NCI-H1930 (cell line): ENCODE results near the gene USP10.

ENCODE experiments used
- DNase-seq, 2 experiments: peaks; one replicate each; lab custom pipeline; 2025; lab: John Stamatoyannopoulos, UW

USP10 gene

DNA sequence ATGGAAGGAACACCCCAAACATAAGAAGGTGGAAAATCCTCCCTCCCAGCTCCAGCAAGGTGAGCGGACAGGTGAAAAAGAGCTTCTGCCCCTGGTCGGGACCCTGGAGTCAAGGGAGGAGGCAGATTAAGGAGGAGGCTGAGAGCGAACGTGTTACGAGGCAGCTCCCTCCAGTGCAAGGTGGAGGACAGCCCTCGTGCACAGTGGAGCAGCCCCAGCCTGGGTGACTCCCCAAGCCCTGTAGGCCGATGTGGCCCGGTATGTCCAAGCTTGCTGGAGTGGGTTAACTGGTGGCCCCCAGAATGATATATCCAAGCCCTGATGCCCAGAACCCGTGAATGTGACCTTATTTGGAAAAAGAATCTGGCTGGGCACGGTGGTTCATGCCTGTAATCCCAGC is 104.5 kb downstream of the USP10 start:
- no peak for DNase-seq

DNA sequence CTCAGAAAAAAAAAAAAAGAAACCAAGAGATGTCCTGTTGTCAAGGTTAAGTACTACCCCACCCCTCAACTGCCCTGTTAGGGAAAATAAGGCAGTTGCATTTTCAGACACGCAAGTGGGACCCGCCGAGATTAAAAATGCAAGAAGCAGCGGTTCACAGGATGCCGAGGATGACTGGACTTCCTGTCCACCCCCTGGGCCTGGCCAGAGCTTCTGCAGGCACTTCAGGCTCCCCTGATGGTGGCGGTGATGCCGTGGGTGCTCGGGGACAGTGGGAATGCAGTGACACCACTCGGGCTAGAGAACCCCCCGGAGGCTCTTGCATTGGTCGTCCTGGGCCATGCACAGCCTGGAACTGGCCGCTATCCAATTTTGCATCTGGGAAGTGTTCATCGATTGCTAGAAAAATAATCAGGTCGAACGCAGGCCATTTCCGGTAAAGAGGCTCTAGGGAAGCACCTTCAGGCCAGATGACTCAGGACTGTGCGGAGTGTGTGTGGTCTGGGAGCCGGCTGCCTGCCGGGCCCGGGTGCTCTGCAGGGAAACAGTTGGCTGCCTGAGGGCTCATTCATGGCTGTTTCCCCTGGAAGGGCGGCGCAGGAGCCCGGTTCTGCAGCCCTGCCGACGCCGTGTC is 106.6 kb downstream of the USP10 start:
- no peak for DNase-seq

DNA sequence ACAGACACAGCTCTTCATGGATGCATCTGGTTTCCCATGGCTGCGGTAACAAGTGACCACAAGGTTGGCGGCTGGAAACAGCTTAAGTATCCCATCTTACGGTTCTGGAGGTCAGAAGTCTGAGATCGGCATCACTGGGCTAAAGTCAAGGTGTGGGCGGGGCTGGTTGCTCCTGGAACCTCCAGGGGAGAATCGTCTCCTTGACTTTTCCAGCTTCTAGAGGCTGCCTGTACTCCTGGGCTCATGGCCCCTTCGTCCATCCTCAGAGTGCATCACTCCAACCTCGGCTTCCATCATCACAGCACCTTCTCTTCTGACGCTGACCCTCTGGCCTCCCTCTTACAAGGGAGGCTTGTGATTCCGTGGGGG is 107.1 kb downstream of the USP10 start:
- no peak for DNase-seq

DNA sequence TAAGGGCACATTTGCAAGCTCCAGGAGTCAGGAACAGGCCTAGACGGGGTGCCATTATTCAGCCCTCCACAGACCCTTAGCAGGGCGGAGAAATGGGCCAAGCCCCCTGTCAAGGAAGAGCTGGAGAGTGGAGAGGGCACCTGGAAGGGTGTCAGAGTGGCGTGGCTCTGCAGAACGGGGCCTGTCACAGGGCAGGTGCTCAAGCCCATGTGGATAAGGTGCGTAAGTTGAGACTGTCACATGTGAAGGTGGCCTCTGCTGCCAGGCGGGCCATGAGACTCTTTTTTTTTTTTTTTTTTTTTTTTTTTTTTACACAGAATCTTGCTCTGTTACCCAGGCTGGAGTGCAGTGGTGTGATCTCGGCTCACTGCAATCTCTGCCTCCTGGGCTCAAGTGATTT is 108.0 kb downstream of the USP10 start:
- no peak for DNase-seq

DNA sequence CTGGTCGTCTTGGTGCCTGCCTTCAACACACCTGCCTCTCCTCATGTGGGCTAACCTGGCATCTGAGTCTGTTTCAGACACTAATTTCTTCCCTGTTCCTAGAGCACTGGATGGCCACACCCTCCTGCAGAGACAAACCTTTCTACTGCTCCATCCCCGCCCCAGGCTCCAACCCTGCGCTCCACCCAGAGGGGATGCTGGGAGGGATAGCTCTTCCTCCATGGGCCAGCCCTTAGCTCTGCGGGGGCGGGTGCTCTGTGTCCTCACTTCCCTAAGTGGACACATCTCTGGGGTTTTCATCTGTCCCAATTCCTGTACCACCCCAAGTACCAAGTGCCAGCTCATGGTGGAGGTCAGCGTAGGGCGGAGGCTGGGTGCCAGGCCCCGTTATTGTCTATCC is 109.0 kb downstream of the USP10 start:
- no peak for DNase-seq

DNA sequence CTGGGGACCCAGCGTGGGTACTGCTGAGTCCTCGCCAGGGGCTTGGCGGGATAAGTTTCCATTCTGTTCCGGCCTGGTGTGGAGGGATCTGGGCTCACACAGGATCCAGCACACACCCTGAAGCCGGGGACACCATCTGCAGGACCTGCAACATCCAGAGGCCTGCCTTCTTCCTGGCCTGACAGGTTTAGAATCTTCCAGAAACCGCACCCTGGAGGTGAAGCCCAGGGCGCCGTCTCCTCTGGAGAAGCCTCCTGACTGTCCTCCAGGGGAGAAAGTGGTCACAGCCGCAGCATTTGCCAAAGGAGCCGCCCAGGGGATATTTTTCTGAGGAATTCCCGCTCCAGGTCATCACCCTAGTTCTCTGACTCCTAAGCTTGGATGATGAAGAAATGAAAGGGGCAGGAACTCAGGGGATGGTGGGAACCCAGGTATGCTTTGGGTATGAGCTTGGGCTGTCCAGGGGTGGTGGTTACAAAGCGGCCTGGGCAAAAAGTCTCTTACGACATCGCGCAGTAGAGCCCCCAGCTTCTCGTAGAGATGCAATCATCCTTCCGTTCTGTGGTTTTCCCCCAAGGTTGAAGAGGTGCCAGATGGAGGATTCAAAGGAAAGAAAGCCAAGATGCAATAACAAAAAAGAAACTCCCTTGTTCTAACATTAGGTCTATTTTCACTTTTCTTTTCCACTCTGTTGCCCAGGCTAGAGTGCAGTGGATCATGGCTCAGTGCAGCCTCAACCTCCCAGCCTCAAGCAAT is 110.9 kb downstream of the USP10 start:
- no peak for DNase-seq

DNA sequence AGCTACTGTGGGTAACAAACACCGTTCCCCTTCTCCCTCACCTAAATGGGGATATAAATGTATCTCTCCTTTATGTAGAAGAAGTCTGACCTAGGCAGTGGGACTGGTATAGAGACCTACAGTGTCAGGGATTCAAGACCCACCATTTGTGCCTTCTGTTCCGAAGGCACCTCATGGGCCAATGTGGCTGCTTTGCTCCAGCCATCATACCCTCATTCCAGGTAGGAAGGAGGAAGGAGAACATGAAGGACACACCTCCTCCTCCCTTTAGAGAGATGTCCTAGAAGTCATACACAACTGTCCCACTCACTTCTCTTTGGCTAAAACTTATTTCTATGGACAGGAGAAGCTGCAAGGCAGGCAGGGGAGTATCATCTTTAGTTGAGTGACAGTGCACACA is 111.7 kb downstream of the USP10 start:
- DNase-seq: no peak

DNA sequence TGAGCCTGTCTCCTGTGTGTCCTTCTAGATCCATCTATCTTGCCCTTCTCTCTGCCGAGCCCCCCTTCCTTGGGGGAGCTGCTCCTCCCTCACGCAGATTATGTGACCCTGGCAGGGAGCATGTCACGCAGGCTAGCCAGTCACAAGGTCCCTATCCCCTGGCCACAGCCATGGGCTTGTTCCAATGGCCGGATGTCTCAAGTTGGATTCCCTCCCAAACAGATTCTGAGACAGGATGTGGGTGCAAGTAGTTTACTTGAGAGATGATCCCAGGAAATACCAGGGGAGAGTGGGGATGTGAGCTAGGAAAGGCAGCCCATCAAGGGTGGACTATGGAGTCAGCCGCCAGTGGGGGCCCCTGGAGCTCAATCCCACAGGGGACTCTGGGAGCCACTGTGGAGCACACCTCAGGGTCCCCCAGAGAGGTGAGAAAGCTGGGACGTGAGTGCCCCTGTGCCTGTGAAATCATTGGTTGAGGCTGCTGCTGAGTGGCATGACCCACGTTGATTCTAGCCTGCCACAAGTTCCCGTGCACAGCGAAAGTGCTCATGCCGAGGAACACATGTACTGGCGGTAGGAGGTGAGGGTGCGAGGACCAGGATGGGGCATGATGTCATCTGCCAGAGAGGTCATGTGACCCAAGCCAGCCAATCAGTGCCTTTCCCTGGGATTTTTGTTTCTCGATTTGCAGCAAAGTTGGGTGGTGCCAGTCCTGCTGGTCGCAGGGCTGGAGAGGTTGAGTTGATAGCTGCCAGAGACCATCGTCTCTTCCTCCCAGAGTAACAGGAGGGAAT is 113.5 kb downstream of the USP10 start:
- no peak for DNase-seq

DNA sequence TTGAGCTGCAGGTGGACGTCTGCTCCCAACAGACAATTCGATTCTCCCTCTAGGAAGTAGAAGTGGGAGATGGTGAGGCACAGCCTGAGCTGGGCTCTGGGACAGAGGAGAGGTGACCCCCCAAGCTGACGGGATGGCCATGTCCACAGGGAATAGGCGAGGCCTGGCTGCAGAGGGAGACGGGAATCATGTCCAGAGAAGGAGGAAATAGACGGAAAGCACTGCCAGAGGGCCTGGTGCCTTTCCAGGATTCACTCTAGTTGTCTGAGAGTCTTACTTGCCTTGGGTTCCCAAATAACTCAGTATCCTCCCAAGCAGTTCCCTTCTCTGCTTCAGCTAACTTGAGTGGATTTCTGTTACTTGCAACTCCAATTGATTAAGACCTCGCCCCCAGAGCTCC is 115.7 kb downstream of the USP10 start:
- DNase-seq: no peak

DNA sequence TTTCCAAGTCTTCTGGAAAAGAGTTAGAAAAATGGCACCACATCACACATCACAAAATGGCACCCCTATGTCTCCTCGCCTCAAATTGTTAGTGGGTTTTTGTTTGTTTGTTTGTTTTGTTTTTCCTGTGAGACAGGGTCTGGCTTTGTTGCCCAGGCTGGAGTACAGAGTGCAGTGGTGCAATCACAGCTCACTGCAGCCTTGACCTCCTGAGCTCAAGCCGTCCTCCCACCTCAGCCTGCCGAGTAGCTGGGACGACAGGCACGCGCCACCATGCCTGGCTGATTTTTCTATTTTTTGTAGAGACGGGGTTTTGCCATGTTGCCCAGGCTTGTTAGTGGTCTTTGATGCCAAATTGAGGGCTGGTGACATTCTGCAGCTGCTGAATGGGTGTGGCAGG is 116.2 kb downstream of the USP10 start:
- no peak for DNase-seq

DNA sequence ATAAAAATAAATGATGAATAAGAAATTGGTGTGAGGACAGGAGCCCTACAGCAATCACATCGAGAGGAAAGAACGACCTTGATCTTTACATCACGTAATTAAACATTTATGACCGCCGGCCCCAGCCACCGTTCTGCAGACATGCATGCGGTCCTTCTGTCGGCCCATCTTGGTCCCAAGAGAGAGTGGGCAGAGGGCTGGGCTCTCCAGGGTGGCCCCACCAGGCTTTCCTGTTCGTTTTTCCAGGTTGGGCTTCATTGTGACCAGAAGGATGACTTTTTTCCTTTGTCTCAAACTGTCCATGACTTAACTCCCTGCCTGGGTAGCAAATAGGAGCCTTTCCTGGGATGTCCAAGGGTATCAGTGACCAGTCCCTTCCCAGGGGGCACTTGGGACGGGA is 116.7 kb downstream of the USP10 start:
- DNase-seq: no peak

DNA sequence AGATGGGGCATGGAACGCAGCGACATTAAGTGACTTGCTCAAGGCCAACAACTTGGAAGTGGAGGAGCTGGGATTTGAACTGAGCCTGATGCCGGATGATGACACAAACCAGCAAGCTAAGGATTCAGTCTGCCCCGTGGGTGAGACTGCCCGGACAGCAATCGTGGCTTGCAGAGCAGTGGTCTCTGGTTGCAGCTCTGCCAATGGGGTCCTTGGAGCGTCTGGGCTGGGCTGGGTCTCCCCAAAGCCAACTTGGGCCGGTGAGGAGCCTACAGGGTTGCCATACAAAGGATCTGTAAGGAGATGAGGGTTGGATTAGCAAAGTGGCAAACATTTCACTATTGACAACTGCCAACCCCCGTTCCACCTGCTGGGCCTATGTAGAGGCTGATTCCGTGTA is 117.4 kb downstream of the USP10 start:
- DNase-seq: no peak

DNA sequence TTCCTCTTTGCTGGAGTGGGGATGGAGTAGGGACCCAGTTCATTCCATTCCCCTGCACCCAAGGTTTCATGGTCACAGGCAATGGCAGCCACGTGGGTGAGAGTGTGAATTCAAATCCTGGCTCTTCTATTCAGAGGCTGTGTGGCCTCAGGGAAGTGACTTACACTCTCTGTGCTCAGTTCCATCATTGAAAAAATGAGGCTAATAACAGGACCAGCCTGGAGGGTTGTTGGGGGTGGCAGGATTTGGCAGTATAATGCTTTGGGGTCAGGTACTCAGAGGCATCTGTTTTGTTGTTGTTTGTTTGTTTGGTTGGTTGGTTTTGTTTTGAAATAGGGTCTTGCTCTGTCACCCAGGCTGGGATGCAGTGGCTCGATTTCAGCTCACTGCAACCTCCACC is 117.8 kb downstream of the USP10 start:
- no peak for DNase-seq

DNA sequence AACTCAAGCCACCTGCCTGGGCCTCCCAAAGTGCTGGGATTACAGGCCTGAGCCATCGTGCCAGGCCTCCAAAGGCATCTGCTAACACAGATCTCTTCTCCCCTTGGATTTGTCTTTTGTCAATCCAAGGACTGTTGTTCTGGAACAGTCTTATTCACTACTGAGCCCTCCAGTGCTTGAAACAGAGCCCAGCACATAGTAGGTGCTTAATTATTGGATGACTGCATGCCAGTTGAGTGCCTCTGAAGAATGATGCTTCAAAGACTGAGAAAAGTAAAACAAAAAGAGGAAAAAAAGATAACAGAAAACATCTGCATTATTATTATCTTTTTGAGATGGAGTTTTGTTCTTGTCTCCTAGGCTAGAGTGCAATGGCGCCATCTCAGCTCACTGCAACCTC is 118.3 kb downstream of the USP10 start:
- no peak for DNase-seq

DNA sequence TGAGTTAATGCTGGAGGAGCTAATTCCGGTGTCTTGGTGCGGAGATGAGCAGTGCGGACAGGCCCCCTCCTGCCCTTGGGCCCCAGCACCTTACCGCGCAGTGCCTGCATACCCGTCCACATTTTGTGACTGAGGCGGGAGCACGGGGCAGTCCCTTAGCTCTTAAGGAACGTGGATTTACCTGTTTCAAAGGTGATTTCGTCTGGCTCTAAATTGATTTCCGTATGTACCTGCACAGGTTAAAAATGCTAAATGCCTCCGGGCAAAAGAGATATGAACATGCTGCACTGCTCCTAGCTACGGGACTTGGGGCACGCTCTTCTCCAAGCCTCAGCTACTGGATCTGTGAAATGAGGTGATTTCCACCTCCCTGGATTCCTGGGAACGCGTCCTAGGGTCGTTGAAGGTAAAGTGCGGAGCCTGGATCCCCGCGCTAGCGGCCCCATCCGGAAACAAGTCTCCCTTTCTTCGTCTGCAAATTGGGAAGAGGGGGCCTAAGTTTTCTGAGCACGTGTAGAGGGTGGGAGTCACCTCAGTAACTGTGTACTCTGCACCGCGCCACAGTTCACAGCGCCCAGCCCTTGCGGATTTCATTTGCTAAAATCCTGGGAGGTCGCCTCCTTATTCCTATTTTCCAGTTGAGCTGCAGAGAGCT is 119.3 kb downstream of the USP10 start:
- DNase-seq: no peak

DNA sequence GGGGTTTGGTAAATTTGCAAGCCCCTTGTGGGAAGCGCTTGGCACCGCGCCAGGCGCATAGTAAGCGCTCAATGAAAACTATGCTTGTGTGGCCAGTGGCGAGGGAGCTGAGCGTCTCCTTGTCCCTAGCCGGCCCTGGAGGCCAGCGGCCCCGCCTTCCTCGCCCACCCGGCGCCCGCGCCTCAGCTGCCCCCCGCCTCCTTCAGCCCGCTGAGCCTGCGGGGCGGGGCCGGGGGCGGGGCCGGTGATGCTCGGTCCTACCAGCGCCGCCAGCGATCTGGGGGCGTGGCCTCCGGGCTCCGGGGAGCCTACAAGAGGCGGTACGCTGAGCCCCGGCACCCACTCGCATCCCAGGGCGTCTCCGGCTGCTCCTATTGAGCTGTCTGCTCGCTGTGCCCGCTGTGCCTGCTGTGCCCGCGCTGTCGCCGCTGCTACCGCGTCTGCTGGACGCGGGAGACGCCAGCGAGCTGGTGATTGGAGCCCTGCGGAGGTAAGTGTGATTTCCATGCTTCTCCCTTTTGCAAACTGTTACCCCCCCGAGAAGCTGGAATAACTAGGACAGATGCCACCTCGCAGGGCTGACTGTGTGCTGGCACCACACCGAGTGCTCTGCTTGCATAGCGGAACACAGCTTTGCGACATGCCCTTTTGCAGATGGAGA is 120.0 kb downstream of the USP10 start, which contains the start of gene CRISPLD2:
CRISPLD2 (plus strand) TSS at position 342 of the 661 bp plus-strand sequence. CDS start 18,511 bp downstream, outside the sequence.
- DNase-seq: peak; percentile 74 to 80

DNA sequence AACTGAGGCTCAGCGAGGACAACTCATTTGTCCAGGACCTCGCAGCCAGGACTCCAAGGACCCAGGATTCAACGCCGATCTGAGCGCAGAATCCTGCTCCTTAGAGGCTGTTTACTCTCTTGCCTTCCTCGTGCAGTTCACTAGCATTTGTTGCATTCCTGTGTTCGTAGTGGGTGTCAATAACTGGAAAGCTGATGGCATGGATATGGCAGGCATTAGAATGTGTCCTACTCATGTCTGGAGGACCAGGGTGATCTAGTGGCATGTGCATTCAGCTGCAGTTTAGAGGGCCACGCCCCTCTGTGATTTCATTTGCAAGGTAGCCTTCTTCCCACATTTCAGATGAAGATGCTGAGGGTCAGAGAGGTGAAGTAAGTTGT is 120.5 kb downstream of the USP10 start:
- DNase-seq: no peak

DNA sequence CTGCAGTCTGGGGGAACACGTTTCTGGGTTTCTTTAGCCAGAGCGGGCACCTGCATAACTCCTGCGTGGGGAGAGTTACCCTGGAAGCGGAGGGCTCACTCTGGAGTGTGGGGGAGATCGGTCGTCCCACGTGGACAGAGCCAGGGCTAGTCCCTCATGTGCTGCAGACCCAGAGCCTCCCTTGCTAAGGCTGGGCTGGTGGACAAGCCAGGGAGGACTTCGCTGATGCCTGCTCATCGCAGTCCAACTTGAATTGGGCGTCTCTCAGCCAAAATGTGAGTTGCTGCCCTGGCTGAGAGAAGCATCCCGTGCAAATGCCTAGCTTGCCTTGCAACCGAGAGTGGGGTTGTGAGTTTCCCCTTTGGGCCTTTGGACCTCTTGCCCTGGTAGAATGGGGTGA is 121.0 kb downstream of the USP10 start:
- no peak for DNase-seq

DNA sequence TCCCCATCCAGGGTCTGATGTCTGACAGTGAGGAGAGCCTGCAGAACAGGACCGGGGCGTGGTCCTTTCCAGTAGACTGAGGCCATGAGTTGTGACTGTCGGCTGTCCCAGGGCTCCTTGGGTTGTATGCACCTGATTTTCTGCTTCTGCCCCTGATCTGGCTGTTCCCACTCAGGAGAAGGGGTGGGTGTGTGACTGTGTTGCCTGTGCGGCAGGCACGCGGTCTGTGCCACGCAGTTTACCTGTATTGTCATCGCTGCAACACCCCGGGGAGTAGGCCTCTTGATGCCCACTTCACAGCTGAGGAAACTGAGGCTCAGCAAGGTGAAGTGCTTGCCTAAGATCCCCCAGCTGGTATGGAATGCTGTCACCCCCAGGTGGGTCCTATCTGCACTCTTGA is 121.4 kb downstream of the USP10 start:
- DNase-seq: no peak

DNA sequence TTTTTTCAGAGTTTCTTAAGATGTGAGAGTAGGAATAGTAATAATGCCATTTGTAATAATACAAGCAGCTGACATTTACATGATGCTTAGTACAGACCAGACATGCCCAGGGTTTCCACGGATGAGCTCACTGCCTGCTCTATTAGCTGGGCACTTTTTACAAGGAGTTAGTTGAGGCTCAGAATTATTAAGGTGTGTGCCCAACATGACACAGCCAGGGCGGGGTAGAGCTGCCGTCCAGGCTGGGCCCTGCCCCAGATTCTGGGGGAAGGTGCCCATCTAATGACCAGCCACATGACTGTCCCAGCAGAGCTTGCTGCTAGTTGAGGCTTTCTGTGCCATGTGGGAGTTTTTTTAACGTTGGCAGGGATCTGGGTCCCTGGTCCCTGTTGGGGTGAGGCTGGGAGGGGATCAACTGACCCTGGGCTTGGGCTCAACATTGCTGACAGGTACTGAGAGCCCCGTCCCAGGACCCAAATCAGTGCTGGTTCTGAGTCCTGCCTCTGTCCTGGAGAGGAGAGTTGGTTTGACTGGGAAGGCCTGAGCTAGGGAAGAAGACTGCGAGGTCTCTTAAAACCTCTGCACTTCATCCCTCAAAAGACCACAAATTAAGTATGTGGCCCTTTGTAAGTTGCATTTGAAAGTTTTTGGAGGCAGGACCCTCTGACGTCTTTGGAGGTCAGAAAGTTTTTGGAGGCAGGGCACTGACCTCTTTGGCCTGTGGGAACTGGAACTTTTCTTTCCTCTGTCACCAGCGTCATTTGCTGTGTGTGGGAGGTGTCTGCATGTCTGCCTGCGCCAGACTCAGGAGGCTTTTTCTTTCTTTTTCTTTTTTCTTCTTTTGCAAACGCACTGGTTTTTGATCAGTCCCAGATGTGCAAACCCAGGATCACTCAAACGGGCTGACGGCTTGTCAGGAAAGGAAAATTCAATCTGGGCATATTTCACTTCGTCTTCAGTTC is 122.2 kb downstream of the USP10 start:
- DNase-seq: no peak

DNA sequence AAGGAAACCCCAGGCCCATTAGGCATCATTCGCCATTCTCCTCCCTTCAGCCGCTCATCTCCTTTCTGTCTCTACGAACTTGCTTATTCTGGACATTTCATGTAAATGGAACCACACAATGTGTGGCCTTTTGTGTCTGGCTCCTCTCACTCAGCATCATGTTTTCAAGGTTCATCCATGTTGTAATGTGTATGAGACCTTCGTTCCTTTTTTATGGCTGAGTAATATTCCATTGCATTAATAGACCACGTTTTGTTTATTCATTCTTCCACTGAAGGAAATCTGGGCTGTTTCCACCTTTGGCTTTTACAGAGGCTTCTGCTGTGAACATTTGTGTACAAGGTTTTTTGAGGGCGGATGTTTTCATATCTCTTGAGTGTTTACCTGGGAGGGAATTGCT is 123.2 kb downstream of the USP10 start:
- no peak for DNase-seq
